ENCODE data around the gene DNAH17.

DNAH17 gene

DNA sequence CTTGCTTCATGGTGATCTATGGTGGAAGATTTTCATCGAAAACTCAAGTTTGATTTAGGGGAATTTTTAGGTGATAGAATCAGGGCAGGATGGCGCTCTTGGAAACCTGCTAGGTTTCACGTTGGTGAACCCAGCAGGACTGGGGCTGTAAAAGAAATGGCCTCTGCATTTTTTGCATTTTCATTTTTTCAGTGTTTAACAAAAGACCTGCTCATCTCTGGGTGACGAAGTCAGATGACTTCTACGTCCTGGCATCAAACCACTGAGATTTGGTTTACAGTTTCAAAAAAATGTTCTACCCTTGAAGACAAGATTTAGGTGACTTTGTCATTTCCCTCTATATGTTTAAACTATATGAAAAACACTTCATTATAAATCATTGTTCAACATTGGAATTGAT, 196.8 kb downstream of the DNAH17 start:
- H3K79me2 ChIP-seq (ENCODE audit: low read length), result peaks cover 68% of the 10 kb centered on the region
- H3K4me1 ChIP-seq (ENCODE audit: low read length), result peaks cover 14% of the 10 kb centered on the region
- H3K4me3 ChIP-seq (ENCODE audit: low read length), result no peak overlapping the region
- no peak for DNase-seq
- H3K36me3 ChIP-seq (replicated peaks; ENCODE audit: insufficient read depth, low read length), result no peaks in the 10 kb centered on the region
- H3K27ac ChIP-seq (ENCODE audit: low read length), result no peak overlapping the region
- TF ChIP-seq EZH2phosphoT487 (IDR thresholded peaks at IDR 0.05; ENCODE audit: low read length) (no peak), EZH2 (optimal IDR thresholded peaks at IDR 0.05; ENCODE audit: low read depth, low read length) (no peak), CTCF (IDR thresholded peaks at IDR 0.05; ENCODE audit: low read length) (no peak)
- no peaks in the 10 kb centered on the region for H3F3A ChIP-seq (ENCODE audit: insufficient read depth, low read length)
- H3K27me3 ChIP-seq (replicated peaks; ENCODE audit: insufficient read depth, low read length), result peaks cover 10% of the 10 kb centered on the region
- H3K9ac ChIP-seq (ENCODE audit: low read length), result no peak overlapping the region
- H4K20me1 ChIP-seq (ENCODE audit: insufficient read depth, low read length), result no peaks in the 10 kb centered on the region
- H3K9me2 ChIP-seq (replicated peaks; ENCODE audit: insufficient read depth, low read length), result no peaks in the 10 kb centered on the region
- no peak overlapping the region for H3K4me2 ChIP-seq (ENCODE audit: low read depth, low read length)
- no peaks in the 10 kb centered on the region for H3K9me3 ChIP-seq (replicated peaks; ENCODE audit: insufficient read depth, low read length)
- no peak overlapping the region for H2AFZ ChIP-seq (ENCODE audit: low read length)

- Histone ChIP-seq H3K9me2 (replicated peaks; ENCODE audit: insufficient read depth, low read length) (no peaks in the 10 kb centered on the region), H3K36me3 (replicated peaks; ENCODE audit: insufficient read depth, low read length) (no peaks in the 10 kb centered on the region), H3F3A (ENCODE audit: insufficient read depth, low read length) (no peaks in the 10 kb centered on the region), H2AFZ (ENCODE audit: low read length) (peak overlapping the region; percentile 67), H3K4me3 (ENCODE audit: low read length) (peak overlapping the region; percentile 100), H3K79me2 (ENCODE audit: low read length) (peaks cover 55% of the 10 kb centered on the region), H3K27ac (ENCODE audit: low read length) (peak overlapping the region; percentile 10; the same call in 1 of the 2 replicates), H4K20me1 (ENCODE audit: insufficient read depth, low read length) (no peaks in the 10 kb centered on the region), H3K4me2 (ENCODE audit: low read depth, low read length) (peak overlapping the region; percentile 99), H3K9me3 (replicated peaks; ENCODE audit: insufficient read depth, low read length) (no peaks in the 10 kb centered on the region), H3K4me1 (ENCODE audit: low read length) (peaks cover 1% of the 10 kb centered on the region; the same call in 1 of the 2 replicates), H3K9ac (ENCODE audit: low read length) (peak overlapping the region; percentile 92), H3K27me3 (replicated peaks; ENCODE audit: insufficient read depth, low read length) (peaks cover 23% of the 10 kb centered on the region)
- TF ChIP-seq EZH2 (optimal IDR thresholded peaks at IDR 0.05; ENCODE audit: low read depth, low read length) (no peak), EZH2phosphoT487 (IDR thresholded peaks at IDR 0.05; ENCODE audit: low read length) (no peak), CTCF (IDR thresholded peaks at IDR 0.05; ENCODE audit: low read length) (no peak)
- no peak for DNase-seq
Measured at GRCh38 chr17:78379131-78379491, 198.1 kb downstream of the DNAH17 start.

DNA sequence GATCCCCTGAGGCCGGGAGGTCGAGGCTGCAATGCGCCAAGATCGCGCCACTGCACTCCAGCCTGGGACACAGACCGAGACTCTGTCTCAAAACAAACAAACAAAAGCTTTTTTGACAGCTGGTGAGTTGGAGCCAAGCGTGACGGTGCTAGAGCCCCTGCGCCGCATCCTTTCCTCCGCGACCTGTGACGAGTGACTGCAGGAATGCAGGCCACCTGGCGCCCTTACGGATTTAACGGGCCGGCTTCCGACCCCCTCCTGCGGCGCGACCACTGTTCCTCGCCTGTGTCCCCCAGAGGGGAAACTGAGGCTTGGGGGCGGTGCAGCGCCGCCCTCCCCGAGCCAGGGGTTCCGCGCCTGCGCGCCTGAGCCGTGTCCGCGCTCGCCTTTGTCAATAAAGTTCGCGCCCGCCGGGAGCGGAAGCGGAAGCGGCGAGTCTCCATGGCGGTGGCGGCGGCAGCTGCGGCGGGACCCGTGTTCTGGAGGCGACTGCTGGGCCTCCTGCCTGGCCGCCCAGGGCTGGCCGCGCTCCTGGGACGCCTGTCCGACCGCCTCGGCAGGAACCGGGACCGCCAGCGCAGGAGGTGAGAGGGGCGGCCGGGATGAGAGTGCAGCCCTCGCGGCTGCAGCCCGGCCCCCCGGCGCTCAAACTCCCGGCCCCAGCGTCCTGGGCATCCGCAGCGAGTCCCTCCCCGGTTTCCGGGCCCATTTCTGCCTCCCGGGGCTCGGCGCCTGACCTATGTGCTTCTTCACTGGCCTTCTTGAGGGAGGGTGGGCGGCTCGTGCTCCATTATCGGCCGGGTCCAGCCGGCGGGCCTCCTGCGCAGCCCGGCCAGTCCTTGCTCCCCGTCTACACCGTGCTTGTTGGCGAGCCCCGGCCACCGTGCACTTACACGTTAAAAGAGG, 198.7 kb downstream of the DNAH17 start, which contains the start of gene PGS1:
TSS of gene PGS1 (plus strand) at position 425 of the 906 bp plus-strand sequence. CDS start at position 442, 17 bp downstream.
- Histone ChIP-seq H4K20me1 (ENCODE audit: insufficient read depth, low read length) (no peaks in the 10 kb centered on the region), H3K9me2 (replicated peaks; ENCODE audit: insufficient read depth, low read length) (no peaks in the 10 kb centered on the region), H3K27ac (ENCODE audit: low read length) (peak within 1 kb of the TSS; percentile 10; the same call in 1 of the 2 replicates), H3K27me3 (replicated peaks; ENCODE audit: insufficient read depth, low read length) (peaks cover 26% of the 10 kb centered on the region), H3K4me1 (ENCODE audit: low read length) (no peaks in the 10 kb centered on the region; the same call in 1 of the 2 replicates), H3K79me2 (ENCODE audit: low read length) (peaks cover 49% of the 10 kb centered on the region), H3K4me3 (ENCODE audit: low read length) (peak within 1 kb of the TSS; percentile 100), H3F3A (ENCODE audit: insufficient read depth, low read length) (no peaks in the 10 kb centered on the region), H2AFZ (ENCODE audit: low read length) (peak within 1 kb of the TSS; percentile 67), H3K9ac (ENCODE audit: low read length) (peak within 1 kb of the TSS; percentile 92), H3K4me2 (ENCODE audit: low read depth, low read length) (peak within 1 kb of the TSS; percentile 99), H3K9me3 (replicated peaks; ENCODE audit: insufficient read depth, low read length) (no peaks in the 10 kb centered on the region), H3K36me3 (replicated peaks; ENCODE audit: insufficient read depth, low read length) (no peaks in the 10 kb centered on the region)
- peak; percentile 80 for DNase-seq
- TF ChIP-seq EZH2 (optimal IDR thresholded peaks at IDR 0.05; ENCODE audit: low read depth, low read length) (no peak), EZH2phosphoT487 (IDR thresholded peaks at IDR 0.05; ENCODE audit: low read length) (no peak), CTCF (IDR thresholded peaks at IDR 0.05; ENCODE audit: low read length) (no peak)

Data from MM.1S (cell line).